Fibroblast of mammary gland (primary cell): ENCODE results near the gene DERL3.

Source experiments
- DNase-seq: peaks from one replicate; pipeline ENCODE4 v3.0.0-alpha.2; 2010; ENCODE audit warnings: low read depth
- H3K4me3 ChIP-seq: 2 replicates; pipeline ENCODE4 v1.5.1; 2011; ENCODE audit warnings: low read depth, mild to moderate bottlenecking, low read length, moderate library complexity; ENCODE audit not compliant: control insufficient read depth
- CTCF ChIP-seq: conservative IDR thresholded peaks from 2 replicates; pipeline ENCODE4 v1.5.1; 2011; ENCODE audit warnings: low read depth, low read length, inconsistent platforms; ENCODE audit not compliant: control insufficient read depth, insufficient read depth

Gene DERL3

DNA sequence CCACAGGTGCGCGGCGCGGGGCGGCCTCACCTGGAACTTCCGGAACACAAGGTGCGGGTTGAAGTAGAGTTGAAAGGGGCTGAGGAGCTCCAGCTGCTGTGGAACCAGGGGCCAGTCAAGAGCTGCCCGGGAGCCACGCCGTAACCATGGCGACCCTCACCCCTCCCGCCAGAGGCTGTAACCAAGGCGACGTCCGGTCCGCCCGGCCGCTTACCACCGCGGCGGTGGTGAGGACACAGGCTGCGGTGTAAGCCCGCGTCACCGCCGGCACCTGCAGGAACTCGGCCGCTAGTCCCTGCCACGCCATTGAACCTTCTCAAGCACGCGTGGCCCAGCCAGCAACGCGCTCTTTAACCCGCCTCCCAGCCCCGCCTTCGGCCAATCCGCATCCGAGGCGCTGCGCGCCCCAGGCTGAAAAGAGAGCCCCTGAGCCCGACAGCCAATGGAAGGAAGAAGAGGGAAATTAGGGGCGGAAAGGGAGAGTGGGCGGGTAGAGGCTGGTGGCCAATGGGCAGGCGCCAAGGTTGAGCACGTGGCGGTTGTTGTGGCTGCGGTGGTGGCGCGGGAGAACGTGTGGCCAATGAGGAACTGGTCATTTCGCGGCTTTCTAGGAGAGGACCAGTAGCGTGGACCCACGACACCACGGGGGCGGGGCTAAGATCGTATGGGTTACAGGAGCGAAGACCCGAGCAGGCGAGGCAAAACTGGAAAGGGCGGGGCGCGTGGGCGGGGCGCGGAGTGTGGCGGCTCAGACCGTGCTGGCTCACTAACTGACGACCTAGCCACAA is at the start of gene DERL3:
TSS of gene DERL3 (minus strand) at position 326 of the 788 bp plus-strand sequence. CDS start at position 307, 19 bp downstream.
- DNase-seq, result peak; percentile 96
- no peak for TF ChIP-seq CTCF
- peak within 1 kb of the TSS; percentile 23 for H3K4me3 ChIP-seq

GRCh38 chr22:23884140-23884539 is 45.3 kb upstream of the DERL3 start:
- H3K4me3 ChIP-seq, result no peak overlapping the region
- no peak for DNase-seq
- no peak for TF ChIP-seq CTCF

DNA sequence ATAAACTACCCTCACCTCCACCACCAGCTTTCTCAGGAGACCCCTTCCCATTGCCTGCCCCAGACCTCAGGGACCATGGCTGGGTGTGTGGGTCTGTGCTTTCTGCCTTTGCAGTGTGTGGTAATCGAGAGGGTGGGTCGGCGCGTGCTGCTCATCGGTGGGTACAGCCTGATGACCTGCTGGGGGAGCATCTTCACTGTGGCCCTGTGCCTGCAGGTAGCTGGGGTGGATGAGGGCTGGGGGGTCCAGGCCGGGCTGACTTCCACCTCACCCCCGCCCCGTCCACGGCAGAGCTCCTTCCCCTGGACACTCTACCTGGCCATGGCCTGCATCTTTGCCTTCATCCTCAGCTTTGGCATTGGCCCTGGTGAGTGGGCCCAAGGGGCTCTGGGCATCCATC is 44.9 kb upstream of the DERL3 start:
- TF ChIP-seq CTCF, result no peak
- no peak for DNase-seq

DNA sequence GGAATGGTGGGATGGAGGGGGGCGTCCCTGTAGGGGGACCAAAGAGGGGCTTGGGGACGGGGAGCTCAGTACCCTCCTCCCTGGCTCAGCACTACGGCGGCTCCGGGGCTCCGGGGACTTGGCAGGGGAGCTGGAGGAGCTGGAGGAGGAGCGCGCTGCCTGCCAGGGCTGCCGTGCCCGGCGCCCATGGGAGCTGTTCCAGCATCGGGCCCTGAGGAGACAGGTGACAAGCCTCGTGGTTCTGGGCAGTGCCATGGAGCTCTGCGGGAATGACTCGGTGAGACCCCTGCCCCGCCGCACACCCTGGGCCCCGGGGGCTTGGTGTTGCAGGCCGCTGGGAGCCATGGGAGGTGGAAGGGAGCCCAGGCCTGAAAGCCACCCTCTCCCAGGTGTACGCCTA is 43.6 kb upstream of the DERL3 start:
- no peak for TF ChIP-seq CTCF
- no peak overlapping the region for H3K4me3 ChIP-seq
- no peak for DNase-seq

More for the DNA sequence above, 44.9 kb upstream of the DERL3 start:
- no peak overlapping the region for H3K4me3 ChIP-seq

GRCh38 chr22:23878219-23878618 is 39.4 kb upstream of the DERL3 start:
- no peak overlapping the region for H3K4me3 ChIP-seq
- no peak for TF ChIP-seq CTCF
- no peak for DNase-seq

DNA sequence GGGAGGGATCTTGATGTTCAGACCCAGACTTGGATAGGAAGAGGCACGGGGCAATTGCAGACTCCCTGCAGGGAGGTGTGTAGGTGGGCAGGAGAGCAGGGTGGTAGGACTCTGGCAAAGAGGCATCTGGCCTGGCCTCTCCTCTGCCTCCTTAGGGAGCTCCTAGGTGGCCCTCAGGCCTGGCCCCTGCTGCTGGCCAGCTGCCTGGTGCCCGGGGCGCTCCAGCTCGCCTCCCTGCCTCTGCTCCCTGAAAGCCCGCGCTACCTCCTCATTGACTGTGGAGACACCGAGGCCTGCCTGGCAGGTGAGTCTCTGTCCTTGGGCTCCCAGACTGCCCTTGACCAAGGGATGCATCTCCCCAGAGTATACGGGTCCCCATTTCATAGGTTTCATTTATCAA is 38.8 kb upstream of the DERL3 start:
- DNase-seq, result no peak
- H3K4me3 ChIP-seq, result no peak overlapping the region
- TF ChIP-seq CTCF, result no peak
